Activated CD4-positive, alpha-beta memory T cell treated with anti-CD3 and anti-CD28 coated beads, Interleukin-2, amount 10 ng/mL, durations not matched to agents 7 days and 5 days (primary cell): ENCODE measurements around the gene BCAS3. TPM values are rescaled to one million over a fixed set of nuclear protein-coding genes. Genes with fewer than 3 reads are reported as not detected.

Experiments used
- CTCF ChIA-PET: fragments of 350-600 bp; sonication (Branson Sonifier 250); formaldehyde crosslinking; loops from one replicate; lab custom pipeline; 2021; ENCODE audit warnings: antibody characterized with exemption, inconsistent platforms; lab: Charles Lee
- POLR2A ChIA-PET: fragments of 350-600 bp; sonication (Branson Sonifier 250); formaldehyde crosslinking; loops from one replicate; lab custom pipeline; 2021; ENCODE audit warnings: antibody characterized with exemption; lab: Charles Lee
- DNase-seq: peaks from one replicate; pipeline ENCODE4 v3.0.0-alpha.2; 2020
- H3K27ac Mint-ChIP-seq: one replicate; pipeline ENCODE4 v1.8.0; 2021; ENCODE audit warnings: mild to moderate bottlenecking, mixed read lengths
- H3K27me3 Mint-ChIP-seq: one replicate; pipeline ENCODE4 v1.8.0; 2021; ENCODE audit warnings: mixed read lengths
- H3K36me3 Mint-ChIP-seq: one replicate; pipeline ENCODE4 v1.8.0; 2021; ENCODE audit warnings: low read depth, mixed read lengths
- H3K4me1 Mint-ChIP-seq: one replicate; pipeline ENCODE4 v1.8.0; 2021; ENCODE audit warnings: mixed read lengths
- H3K4me3 Mint-ChIP-seq: one replicate; pipeline ENCODE4 v1.8.0; 2021; ENCODE audit warnings: mild to moderate bottlenecking, mixed read lengths
- H3K9me3 Mint-ChIP-seq: one replicate; pipeline ENCODE4 v1.8.0; 2021; ENCODE audit warnings: mixed read lengths
- total RNA-seq, 2 experiments: library from RNA; stranded (reverse); gene quantifications; one replicate each; pipeline ENCODE4 v1.2.3, GENCODE V29; 2021

The BCAS3 gene
- total RNA-seq, 2 experiments from 2014 or later: 16.2 to 19.8 TPM

DNA sequence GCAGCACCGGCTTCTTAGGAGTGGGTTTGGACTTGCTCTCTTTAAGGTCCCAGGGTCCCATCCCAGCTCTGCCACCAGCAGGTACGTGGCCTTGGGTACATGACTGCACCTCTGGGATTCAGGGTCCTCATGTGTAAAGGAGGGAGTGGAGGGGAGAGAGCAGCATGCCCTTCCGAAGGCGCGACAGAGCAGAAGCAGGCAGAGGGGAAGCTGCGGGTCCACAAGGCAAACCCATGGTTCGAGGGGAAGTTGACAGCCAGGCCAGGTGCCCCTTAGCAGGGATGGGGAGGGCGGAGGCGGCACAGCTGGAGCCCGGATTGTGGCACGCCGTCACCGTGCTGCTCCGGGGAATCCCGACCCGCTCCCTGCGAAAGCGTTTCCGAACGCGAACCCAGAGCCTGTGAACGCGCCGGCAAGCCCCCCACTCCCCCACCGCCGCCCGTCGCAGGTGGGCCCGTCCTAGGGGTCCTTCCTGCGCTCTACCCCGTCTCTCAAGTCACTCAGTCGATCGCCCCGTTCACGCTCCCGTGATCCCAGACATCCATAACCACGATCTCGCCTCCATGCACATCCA is 717.8 kb downstream of the BCAS3 start:
- peaks cover 37% of the 10 kb centered on the region for H3K27me3 Mint-ChIP-seq
- peak overlapping the region; percentile 24 for H3K27ac Mint-ChIP-seq
- ChIA-PET POLR2A (interaction anchor here (0.7 kb wide), 1 partner anchor 9 kb away, joined by 3 read pairs; no protein-coding TSS in a partner anchor), CTCF (interaction anchor here (1.4 kb wide), 1 partner anchor 424 kb away, joined by 4 read pairs; no protein-coding TSS in a partner anchor)
- H3K4me3 Mint-ChIP-seq: no peak overlapping the region
- no peak for DNase-seq
- H3K36me3 Mint-ChIP-seq: peaks cover 4% of the 10 kb centered on the region
- peaks cover 10% of the 10 kb centered on the region for H3K4me1 Mint-ChIP-seq
- H3K9me3 Mint-ChIP-seq: no peaks in the 10 kb centered on the region

DNA sequence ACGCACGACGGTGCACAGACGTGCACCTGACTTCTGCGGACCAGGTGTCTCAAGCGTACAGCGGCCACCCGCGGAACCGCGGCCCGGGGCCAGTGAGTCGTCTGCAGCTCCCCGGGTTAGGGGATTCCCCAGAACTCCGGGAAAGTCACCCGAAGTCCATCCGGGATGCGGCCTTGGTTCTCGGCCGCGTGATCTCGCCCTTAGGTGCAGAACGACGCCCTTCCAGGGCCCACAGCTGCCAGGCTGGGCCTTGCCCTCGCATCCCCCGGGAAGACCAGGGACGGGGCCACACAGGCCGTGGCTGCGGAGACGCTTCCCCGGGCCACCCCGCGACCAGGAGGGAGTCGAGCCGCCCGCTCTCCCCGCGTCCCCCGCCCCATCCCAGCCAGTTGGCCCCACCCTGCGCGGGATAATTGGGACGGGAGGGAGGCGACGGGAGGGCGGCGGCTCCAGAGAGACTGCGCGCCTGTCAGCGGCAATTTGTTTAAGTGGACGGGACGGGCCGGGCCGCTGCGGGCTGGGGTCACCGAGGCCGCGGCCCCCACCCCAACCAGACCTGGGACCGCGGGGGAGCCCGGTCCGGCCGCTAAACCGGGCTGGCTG is 718.4 kb downstream of the BCAS3 start:
- Mint-ChIP-seq H3K27me3 (peaks cover 43% of the 10 kb centered on the region), H3K9me3 (no peaks in the 10 kb centered on the region), H3K4me3 (no peak overlapping the region), H3K4me1 (peaks cover 12% of the 10 kb centered on the region), H3K27ac (no peak overlapping the region), H3K36me3 (peaks cover 4% of the 10 kb centered on the region)
- no peak for DNase-seq
- CTCF ChIA-PET: no interaction called here
- POLR2A ChIA-PET: no interaction called here

DNA sequence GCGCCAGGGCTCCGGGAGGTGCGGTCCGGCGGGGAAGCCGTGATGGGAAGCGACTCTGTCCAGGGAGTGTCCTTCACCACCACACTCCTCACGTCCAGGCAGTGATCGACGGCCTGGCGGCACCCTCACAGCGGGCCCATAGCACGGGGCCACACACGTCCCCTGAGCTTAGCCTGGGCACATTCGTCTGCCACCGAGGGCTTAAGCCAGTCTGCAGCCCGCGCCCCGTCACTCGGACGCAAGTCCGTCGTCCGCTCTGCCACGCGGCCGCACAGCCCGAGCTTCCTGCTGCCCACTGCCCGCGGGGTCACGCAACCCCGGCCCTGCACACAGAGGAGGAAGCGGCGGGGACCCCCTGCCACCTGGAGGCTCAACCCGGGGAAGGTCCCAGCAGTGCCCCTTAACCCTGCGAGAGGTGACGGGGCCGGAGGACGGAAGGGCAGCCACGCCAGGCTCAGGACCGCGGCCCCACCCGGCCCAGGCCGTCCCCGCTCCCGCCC is 719.0 kb downstream of the BCAS3 start:
- H3K27me3 Mint-ChIP-seq: peaks cover 46% of the 10 kb centered on the region
- no peaks in the 10 kb centered on the region for H3K9me3 Mint-ChIP-seq
- no peak for DNase-seq
- CTCF ChIA-PET: no interaction called here
- H3K36me3 Mint-ChIP-seq: peaks cover 4% of the 10 kb centered on the region
- H3K4me3 Mint-ChIP-seq: no peak overlapping the region
- POLR2A ChIA-PET: no interaction called here
- H3K27ac Mint-ChIP-seq: no peak overlapping the region
- peaks cover 13% of the 10 kb centered on the region for H3K4me1 Mint-ChIP-seq

DNA sequence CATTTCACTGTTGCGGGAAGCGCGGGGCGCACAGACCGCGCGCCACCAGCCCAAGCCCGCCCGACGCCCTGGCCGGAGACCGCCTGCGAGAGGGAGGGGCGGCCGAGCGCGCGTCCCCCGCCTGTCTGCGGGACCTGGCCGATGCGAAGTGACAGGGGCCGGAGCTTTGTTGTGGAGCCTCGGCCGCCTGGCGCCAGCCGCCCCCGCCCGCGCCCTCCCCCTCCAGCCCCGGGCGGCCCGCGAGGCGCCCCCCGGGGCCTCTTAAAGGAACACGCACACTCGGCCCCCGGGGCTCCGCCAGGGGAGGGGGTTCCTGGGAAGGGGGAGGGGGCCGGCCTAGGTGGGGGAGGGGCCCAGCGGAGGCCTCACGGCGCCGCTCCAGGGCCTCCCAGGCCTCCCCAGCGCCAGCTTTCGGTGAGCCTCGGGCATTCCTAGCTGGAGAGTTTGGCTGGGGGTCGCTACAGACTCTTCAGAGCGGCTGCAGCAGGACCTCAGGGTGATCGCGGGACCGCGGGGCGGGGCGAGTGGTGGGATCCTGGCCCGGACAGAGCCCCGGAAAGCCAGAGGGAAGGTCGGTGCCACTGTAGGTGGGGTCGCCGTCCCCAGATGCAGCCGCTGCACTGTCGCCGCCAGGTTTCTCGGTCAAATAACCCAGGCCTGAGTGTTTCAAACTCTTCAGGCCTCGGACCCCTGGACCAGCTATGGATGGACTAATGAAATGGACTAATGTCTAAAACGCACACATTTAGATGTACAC is 719.6 kb downstream of the BCAS3 start:
- H3K36me3 Mint-ChIP-seq: peaks cover 4% of the 10 kb centered on the region
- no peaks in the 10 kb centered on the region for H3K9me3 Mint-ChIP-seq
- DNase-seq: no peak
- ChIA-PET CTCF (no interaction called here), POLR2A (no interaction called here)
- H3K4me1 Mint-ChIP-seq: peaks cover 14% of the 10 kb centered on the region
- peaks cover 51% of the 10 kb centered on the region for H3K27me3 Mint-ChIP-seq
- no peak overlapping the region for H3K27ac Mint-ChIP-seq
- no peak overlapping the region for H3K4me3 Mint-ChIP-seq

DNA sequence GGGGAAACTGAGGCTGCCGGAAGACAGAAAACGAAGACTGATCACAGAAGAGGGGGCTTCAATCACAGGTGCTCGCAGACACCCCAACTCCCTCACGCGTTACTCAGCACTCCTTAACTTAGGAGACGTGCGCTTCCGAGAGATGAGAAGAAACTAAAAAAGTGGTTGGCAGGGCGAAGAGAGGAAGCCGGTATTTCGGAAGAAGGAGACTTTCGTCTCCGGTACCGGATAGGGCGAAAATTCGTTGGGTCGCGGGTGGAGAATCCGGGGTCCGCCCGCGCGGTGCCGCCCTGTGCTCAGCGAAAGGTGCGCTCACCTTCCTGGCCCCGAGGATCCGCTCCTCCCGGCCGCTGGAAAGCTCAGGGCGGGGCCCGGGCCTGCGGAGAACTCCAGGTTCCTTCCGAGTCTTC is 721.1 kb downstream of the BCAS3 start:
- ChIA-PET CTCF (no interaction called here), POLR2A (interaction anchor here (1.2 kb wide), 1 partner anchor 11 kb away, joined by 3 read pairs; no protein-coding TSS in a partner anchor)
- H3K27me3 Mint-ChIP-seq: peaks cover 66% of the 10 kb centered on the region
- H3K36me3 Mint-ChIP-seq: peaks cover 4% of the 10 kb centered on the region
- H3K9me3 Mint-ChIP-seq: no peaks in the 10 kb centered on the region
- no peak for DNase-seq
- H3K4me1 Mint-ChIP-seq: peaks cover 28% of the 10 kb centered on the region
- peak overlapping the region; percentile 49 for H3K4me3 Mint-ChIP-seq
- peak overlapping the region; percentile 56 for H3K27ac Mint-ChIP-seq

DNA sequence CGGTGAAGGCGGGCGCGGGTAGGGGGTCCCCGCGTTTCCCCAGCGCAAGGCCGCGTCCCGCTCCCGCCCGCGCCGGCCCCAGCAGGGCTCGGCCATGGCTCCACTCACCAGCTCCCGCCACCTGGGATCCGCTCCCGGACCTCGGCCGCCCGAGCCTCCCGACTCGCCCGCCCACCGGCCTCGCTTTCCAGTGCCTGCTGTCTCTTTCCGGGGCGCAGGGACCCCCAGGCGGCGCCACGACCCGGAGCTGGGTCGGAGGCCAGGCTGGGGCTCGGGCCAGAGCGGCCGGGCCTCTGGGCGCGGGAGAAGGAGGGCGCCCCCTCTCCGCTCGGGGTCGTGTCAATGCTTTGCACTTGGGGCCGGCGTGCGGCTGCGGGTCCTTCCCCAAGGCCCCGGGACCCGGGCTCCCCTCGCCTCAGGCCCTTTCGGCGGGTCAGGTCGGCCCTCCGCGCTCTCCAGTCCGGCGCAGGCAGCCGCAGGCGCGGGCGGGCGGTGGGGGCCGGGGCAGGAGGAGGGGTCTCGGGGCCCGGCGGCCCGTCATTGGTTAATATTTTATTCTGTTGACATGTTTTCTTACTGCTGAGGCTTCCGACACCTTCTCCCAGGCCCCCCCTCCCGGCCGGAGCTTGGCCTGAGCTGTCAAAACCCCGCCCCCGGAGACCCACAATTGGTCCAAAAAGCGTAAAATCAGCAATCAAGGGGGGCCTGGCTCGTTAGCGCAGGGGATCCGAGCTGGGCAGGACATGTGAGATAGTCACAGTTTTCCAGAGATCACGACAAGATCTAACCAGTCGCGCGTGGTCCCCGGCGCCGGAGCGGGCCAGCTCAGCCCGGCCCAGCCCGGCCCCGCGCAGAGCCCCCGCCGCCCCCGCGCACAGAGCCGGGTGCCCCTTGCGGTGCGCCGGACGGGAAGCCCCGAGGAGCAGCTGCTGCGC is 721.7 kb downstream of the BCAS3 start, which contains the start of gene TBX2:
Gene TBX2 (plus strand): TSS at position 713 of the 935 bp plus-strand sequence. CDS start 334 bp downstream, outside the sequence.
- peaks cover 4% of the 10 kb centered on the region for H3K36me3 Mint-ChIP-seq
- peak within 1 kb of the TSS; percentile 49 for H3K4me3 Mint-ChIP-seq
- DNase-seq: no peak
- POLR2A ChIA-PET: interaction anchor here (1.2 kb wide), 1 partner anchor 11 kb away, joined by 3 read pairs; no protein-coding TSS in a partner anchor
- peak within 1 kb of the TSS; percentile 56 for H3K27ac Mint-ChIP-seq
- no peaks in the 10 kb centered on the region for H3K9me3 Mint-ChIP-seq
- H3K27me3 Mint-ChIP-seq: peaks cover 71% of the 10 kb centered on the region
- peaks cover 34% of the 10 kb centered on the region for H3K4me1 Mint-ChIP-seq
- CTCF ChIA-PET: no interaction called here

DNA sequence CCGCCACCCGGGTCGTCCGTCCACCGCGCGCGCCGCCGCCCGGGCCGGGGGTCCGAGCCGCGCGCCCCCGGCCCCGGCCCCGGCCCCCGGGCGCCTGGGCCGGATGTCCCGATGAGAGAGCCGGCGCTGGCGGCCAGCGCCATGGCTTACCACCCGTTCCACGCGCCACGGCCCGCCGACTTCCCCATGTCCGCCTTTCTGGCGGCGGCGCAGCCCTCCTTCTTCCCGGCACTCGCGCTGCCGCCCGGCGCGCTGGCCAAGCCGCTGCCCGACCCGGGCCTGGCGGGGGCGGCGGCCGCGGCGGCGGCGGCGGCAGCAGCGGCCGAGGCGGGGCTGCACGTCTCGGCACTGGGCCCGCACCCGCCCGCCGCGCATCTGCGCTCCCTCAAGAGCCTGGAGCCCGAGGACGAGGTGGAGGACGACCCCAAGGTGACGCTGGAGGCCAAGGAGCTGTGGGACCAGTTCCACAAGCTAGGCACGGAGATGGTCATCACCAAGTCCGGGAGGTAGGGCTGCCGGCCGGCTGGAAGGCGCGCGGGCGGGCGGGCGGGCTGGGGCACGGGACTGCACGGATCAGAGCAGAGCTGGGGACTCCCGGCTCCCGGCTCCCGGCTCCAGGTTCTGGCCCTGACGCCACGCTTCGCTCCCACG is 722.5 kb downstream of the BCAS3 start:
- no peak overlapping the region for H3K27ac Mint-ChIP-seq
- peaks cover 4% of the 10 kb centered on the region for H3K36me3 Mint-ChIP-seq
- POLR2A ChIA-PET: no interaction called here
- peaks cover 36% of the 10 kb centered on the region for H3K4me1 Mint-ChIP-seq
- CTCF ChIA-PET: no interaction called here
- H3K9me3 Mint-ChIP-seq: no peaks in the 10 kb centered on the region
- no peak for DNase-seq
- H3K4me3 Mint-ChIP-seq: no peak overlapping the region
- peaks cover 68% of the 10 kb centered on the region for H3K27me3 Mint-ChIP-seq

DNA sequence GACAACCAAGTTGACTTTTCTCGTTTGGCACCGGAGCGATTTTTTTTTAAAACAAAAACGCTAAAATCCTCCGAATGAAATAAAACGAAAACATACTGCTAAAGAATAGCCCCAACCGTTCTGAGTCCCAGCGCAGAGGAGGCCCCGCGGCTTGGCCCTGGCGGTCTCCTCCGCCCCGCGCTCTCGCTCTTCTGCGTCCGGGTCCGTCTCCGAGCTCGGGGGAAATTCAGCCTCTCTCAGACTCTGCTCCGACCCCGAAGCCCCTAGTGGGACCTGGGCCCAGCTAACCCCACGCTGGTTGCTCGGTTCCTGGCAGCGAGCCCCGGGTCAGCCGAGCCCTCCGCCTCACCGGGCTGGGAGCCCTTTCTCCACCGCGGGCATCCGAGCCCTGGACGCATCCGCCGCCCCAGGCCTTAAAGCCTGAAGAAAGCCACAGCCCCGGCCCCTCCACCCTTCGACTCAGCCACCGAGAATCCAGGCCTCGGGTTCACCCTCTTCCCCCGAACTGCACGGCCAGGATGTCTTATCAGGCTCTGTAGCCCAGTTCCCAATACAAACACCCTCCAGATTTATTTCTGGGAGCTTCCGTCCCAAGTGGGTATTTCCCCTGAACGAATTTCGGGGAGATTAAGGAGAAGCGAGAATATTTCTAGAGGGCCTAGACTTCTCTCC is 723.2 kb downstream of the BCAS3 start:
- ChIA-PET POLR2A (no interaction called here), CTCF (interaction anchor here (1.7 kb wide), 1 partner anchor 11 kb away, joined by 5 read pairs; no protein-coding TSS in a partner anchor)
- Mint-ChIP-seq H3K9me3 (no peaks in the 10 kb centered on the region), H3K4me3 (peak overlapping the region; percentile 4), H3K27me3 (peaks cover 62% of the 10 kb centered on the region), H3K27ac (no peak overlapping the region), H3K36me3 (peaks cover 4% of the 10 kb centered on the region), H3K4me1 (peaks cover 36% of the 10 kb centered on the region)
- DNase-seq: no peak

DNA sequence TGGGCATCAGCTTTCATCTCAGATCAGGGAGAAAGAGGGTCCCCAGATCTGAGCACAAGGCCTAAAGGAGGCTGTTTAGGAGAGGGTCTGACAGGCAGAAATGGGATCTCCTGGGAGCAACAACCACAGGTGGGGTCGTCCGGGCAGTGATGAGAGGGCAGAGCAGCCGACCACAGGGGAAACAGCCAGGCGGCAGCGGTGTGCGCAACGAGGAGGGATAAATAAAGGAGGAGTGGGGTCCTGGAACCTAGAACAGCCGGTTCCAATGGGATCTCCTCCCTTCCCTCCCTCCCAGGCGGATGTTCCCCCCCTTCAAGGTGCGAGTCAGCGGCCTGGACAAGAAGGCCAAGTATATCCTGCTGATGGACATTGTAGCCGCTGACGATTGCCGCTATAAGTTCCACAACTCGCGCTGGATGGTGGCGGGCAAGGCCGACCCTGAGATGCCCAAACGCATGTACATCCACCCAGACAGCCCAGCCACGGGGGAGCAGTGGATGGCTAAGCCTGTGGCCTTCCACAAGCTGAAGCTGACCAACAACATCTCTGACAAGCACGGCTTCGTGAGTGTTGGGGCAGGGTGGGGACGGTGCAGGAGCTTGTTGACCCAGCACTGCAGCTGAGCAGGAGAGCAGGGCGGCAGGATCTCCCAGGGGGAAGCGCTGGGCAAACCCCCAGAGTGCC is 723.9 kb downstream of the BCAS3 start:
- H3K36me3 Mint-ChIP-seq: peaks cover 4% of the 10 kb centered on the region
- H3K27ac Mint-ChIP-seq: no peak overlapping the region
- H3K4me1 Mint-ChIP-seq: peaks cover 36% of the 10 kb centered on the region
- ChIA-PET CTCF (interaction anchor here (1.7 kb wide), 1 partner anchor 10 kb away, joined by 5 read pairs; no protein-coding TSS in a partner anchor), POLR2A (no interaction called here)
- H3K9me3 Mint-ChIP-seq: no peaks in the 10 kb centered on the region
- H3K27me3 Mint-ChIP-seq: peaks cover 66% of the 10 kb centered on the region
- H3K4me3 Mint-ChIP-seq: peak overlapping the region; percentile 17
- no peak for DNase-seq

DNA sequence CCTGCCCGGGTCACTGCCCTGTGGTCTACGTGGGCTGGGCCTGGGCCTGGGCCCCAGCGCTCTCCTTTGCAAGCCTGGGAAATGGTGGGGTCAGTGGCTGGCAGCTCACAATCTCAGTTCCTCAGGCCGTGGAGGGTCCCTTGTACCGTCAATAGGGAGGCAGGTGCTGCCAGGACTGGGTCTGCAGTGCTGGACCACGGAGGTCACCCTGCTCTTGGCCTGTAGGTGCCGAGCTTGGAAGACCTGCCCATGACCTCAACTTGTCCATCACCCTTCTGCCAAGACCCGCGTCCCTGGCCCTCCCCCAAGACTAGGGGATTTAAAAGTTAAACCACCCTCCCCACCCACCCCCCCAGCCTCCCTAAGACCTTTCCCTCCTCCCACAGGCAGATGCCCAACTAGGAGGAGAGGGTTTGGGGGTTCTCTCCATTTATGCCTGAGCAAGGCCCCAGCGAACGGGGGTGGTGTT is 724.5 kb downstream of the BCAS3 start:
- H3K4me3 Mint-ChIP-seq: peak overlapping the region; percentile 56
- H3K9me3 Mint-ChIP-seq: no peaks in the 10 kb centered on the region
- no peak for DNase-seq
- ChIA-PET CTCF (interaction anchor here (0.6 to 1.7 kb wide), 2 partner anchors 10 to 50 kb away, joined by 3 to 5 read pairs; no protein-coding TSS in a partner anchor), POLR2A (no interaction called here)
- H3K27me3 Mint-ChIP-seq: peaks cover 71% of the 10 kb centered on the region
- H3K36me3 Mint-ChIP-seq: peaks cover 4% of the 10 kb centered on the region
- H3K4me1 Mint-ChIP-seq: peaks cover 36% of the 10 kb centered on the region
- H3K27ac Mint-ChIP-seq: peak overlapping the region; percentile 66
